Endothelial cell of umbilical vein (primary cell): ENCODE measurements around the gene RELN. TPM values are rescaled to one million over a fixed set of nuclear protein-coding genes. Genes with fewer than 3 reads are reported as not detected.
A peak's percentile ranks its signal among the peaks of the same experiment; 100 is the strongest.

Experiments
- BruUV-seq: library from RNA; stranded (reverse); fragments of 400-500 nt; replicated peaks from 2 replicates; lab custom pipeline; 2021; lab: Mats Ljungman, UMichigan
- CTCF ChIA-PET: fragments of 300-600, 350-600 bp; sonication (Branson Sonifier 250); formaldehyde crosslinking; loops from one replicate; lab custom pipeline; 2021; ENCODE audit warnings: antibody characterized with exemption, inconsistent platforms; lab: Charles Lee
- POLR2A ChIA-PET: fragments of 300-600, 350-600 bp; sonication (Branson Sonifier 250); formaldehyde crosslinking; loops from one replicate; lab custom pipeline; 2021; ENCODE audit warnings: antibody characterized with exemption, inconsistent platforms; lab: Charles Lee
- DNase-seq: peaks from one replicate; pipeline ENCODE4 v3.0.0-alpha.2; 2011; ENCODE audit warnings: low read depth, low spot score
- FAIRE-seq: peaks from 2 replicates; lab custom pipeline; 2011; peaks lifted over from hg19 to GRCh38; lab: Jason Lieb, UNC
- H2AFZ ChIP-seq: 2 replicates; pipeline ENCODE4 v1.6.0; 2012; ENCODE audit warnings: low read depth, low read length, control low read depth, inconsistent platforms
- H3K27ac ChIP-seq: 2 replicates; pipeline ENCODE4 v1.5.1; 2011; ENCODE audit warnings: low read depth, mild to moderate bottlenecking, control low read depth, low read length, moderate library complexity; ENCODE audit not compliant: insufficient read depth
- H3K27me3 ChIP-seq, 2 experiments: 2 replicates each; pipeline versions ENCODE4 v1.6.0 to v1.6.1; 2011; ENCODE audit warnings: low read length in 2 of 2, mixed read lengths in 1 of 2; ENCODE audit not compliant: control insufficient read depth in 2 of 2, insufficient read depth in 2 of 2
- H3K36me3 ChIP-seq, 2 experiments: 2 replicates in 1 of 2; 3 replicates in 1 of 2; pipeline ENCODE4 v1.5.1; 2011; ENCODE audit warnings: low read length in 2 of 2, mild to moderate bottlenecking in 1 of 2, moderate library complexity in 1 of 2; ENCODE audit not compliant: control insufficient read depth in 2 of 2, insufficient read depth in 2 of 2; ENCODE audit errors: extremely low read depth in 1 of 2
- H3K4me1 ChIP-seq: 3 replicates; pipeline ENCODE4 v1.5.1; 2011; ENCODE audit warnings: mild to moderate bottlenecking, low read length; ENCODE audit not compliant: control insufficient read depth, insufficient read depth; ENCODE audit errors: extremely low read depth
- H3K4me2 ChIP-seq: 2 replicates; pipeline ENCODE4 v1.6.1; 2011; ENCODE audit warnings: low read length, control low read depth, mixed read lengths; ENCODE audit not compliant: insufficient read depth
- H3K4me3 ChIP-seq, 3 experiments: fragments of 200-600 bp in 1 of 3; sonication (generic), shearing (Covaris generic) in 1 of 3; replicated peaks in 1 of 3; 2 replicates each; pipeline ENCODE4 v1.5.1; 2011 to 2016; ENCODE audit warnings: control low read depth in 3 of 3, low read length in 3 of 3, mild to moderate bottlenecking in 2 of 3, inconsistent platforms in 1 of 3, low read depth in 1 of 3, moderate library complexity in 1 of 3; ENCODE audit not compliant: insufficient read depth in 1 of 3
- H3K79me2 ChIP-seq: 2 replicates; pipeline ENCODE4 v1.6.0; 2012; ENCODE audit warnings: low read length, inconsistent platforms; ENCODE audit not compliant: control insufficient read depth, insufficient read depth
- H3K9ac ChIP-seq: replicated peaks from 2 replicates; pipeline ENCODE3; 2011; ENCODE audit warnings: low read length, control low read depth; ENCODE audit not compliant: insufficient read depth; ENCODE audit errors: extremely low read depth
- H3K9me1 ChIP-seq: replicated peaks from 3 replicates; pipeline ENCODE4 v1.6.0; 2011; ENCODE audit warnings: mild to moderate bottlenecking, low read length; ENCODE audit not compliant: control insufficient read depth, insufficient read depth; ENCODE audit errors: extremely low read depth
- H3K9me3 ChIP-seq: replicated peaks from 2 replicates; pipeline ENCODE4 v1.5.1; 2012; ENCODE audit warnings: low read length, inconsistent platforms; ENCODE audit not compliant: control insufficient read depth, insufficient read depth
- H4K20me1 ChIP-seq: replicated peaks from 2 replicates; pipeline ENCODE3; 2011; ENCODE audit warnings: mild to moderate bottlenecking, low read length; ENCODE audit not compliant: control insufficient read depth, insufficient read depth; ENCODE audit errors: extremely low read depth
- CTCF ChIP-seq, 2 donors: IDR thresholded peaks; 1 replicate in 1 of 2; 2 replicates in 1 of 2; pipeline ENCODE4 v1.5.1; 2011; ENCODE audit warnings: low read length in 2 of 2, mild to moderate bottlenecking in 2 of 2, moderate library complexity in 2 of 2, control low read depth in 1 of 2, inconsistent platforms in 1 of 2, low read depth in 1 of 2; ENCODE audit not compliant: insufficient read depth in 1 of 2; ENCODE audit errors: extremely low read depth in 1 of 2
- EZH2 ChIP-seq: IDR thresholded peaks from 2 replicates; pipeline ENCODE4 v1.6.1; 2012; ENCODE audit warnings: borderline replicate concordance, low read depth, mild to moderate bottlenecking, moderate library complexity, low read length, inconsistent platforms; ENCODE audit not compliant: severe bottlenecking
- JUN ChIP-seq: IDR thresholded peaks from 2 replicates; pipeline ENCODE4 v1.6.1; 2011; ENCODE audit warnings: borderline replicate concordance, low read depth; ENCODE audit not compliant: insufficient read length, insufficient read depth
- MAX ChIP-seq: IDR thresholded peaks from 2 replicates; pipeline ENCODE4 v1.6.1; 2011; ENCODE audit not compliant: insufficient read depth, insufficient read length
- MYC ChIP-seq: IDR thresholded peaks from one replicate; pipeline ENCODE4 v1.6.1; 2011; ENCODE audit warnings: mild to moderate bottlenecking, low read depth, low read length
- POLR2A ChIP-seq: IDR thresholded peaks from 2 replicates; pipeline ENCODE4 v1.6.1; 2012; ENCODE audit warnings: low read depth, mild to moderate bottlenecking, control low read depth, low read length
- POLR2AphosphoS5 ChIP-seq: IDR thresholded peaks from 2 replicates; pipeline ENCODE4 v1.6.1; 2012; ENCODE audit warnings: low read depth, mild to moderate bottlenecking, control low read depth, low read length, moderate library complexity; ENCODE audit not compliant: insufficient read depth
- dilution Hi-C: fragments of 300-500 bp; cut with MboI; formaldehyde crosslinking; loops from one replicate; pipeline ENCODE4 v1.15.0; 2019; ENCODE audit warnings: low sequenced_read_pairs; ENCODE audit not compliant: extremely low pct_ligation_motif_present
- intact Hi-C: fragments of 100-400 bp; cut with micrococcal nuclease; formaldehyde crosslinking; loops from one replicate; pipeline ENCODE4 v1.10.0; 2022
- polyA plus RNA-seq, 4 experiments: library from polyadenylated mRNA; depleted of rRNA in 3 of 4; stranded (reverse) in 3 of 4; unstranded in 1 of 4; fragments of >200 nt; gene quantifications; 2 replicates each; pipeline versions ENCODE4 v1.2.1 to v1.2.3, GENCODE V29; 2011 to 2012; ENCODE audit warnings: missing spikeins in 1 of 4
- total RNA-seq: library from RNA; stranded (reverse); gene quantifications from 2 replicates; pipeline ENCODE4 v1.2.3, GENCODE V29; 2021

Gene RELN
- total and polyA plus RNA-seq, 2 donors (not counting 3 experiments of a cell fraction or from before 2014, with no cell fraction given) = 0.15 to 0.22 TPM

GRCh38 chr7:103940382-103941268 is 48.8 kb downstream of the RELN start:
- no peak overlapping the region for H2AFZ ChIP-seq
- H3K4me2 ChIP-seq = no peak overlapping the region
- H3K27me3 ChIP-seq = no peaks in the 10 kb centered on the region
- TF ChIP-seq MAX (no peak), POLR2A (no peak), MYC (no peak), JUN (no peak), EZH2 (no peak), CTCF (IDR thresholded peaks at IDR 0.05; ENCODE audit: extremely low read depth in 1 of 2, insufficient read depth in 1 of 2, low read depth in 1 of 2, low read length in 2 of 2) (no peak), POLR2AphosphoS5 (no peak)
- no peak for FAIRE-seq
- H3K27ac ChIP-seq = no peak overlapping the region
- no peak overlapping the region for H3K4me3 ChIP-seq
- no peaks in the 10 kb centered on the region for H3K36me3 ChIP-seq
- H3K9me3 ChIP-seq = no peaks in the 10 kb centered on the region
- CTCF ChIA-PET = interaction anchor here (1.9 kb wide), 1 partner anchor 13 kb away, joined by 4 read pairs; no protein-coding TSS in a partner anchor
- H3K9me1 ChIP-seq = no peaks in the 10 kb centered on the region
- H4K20me1 ChIP-seq = no peaks in the 10 kb centered on the region
- H3K4me1 ChIP-seq = no peaks in the 10 kb centered on the region
- DNase-seq = peak; percentile 11
- H3K79me2 ChIP-seq = no peaks in the 10 kb centered on the region
- H3K9ac ChIP-seq = no peak overlapping the region
- intact Hi-C loops (no loop called here), dilution Hi-C loops (no loop called here)
- POLR2A ChIA-PET = no interaction called here
- no TSS peak for BruUV-seq
